ENCODE data around the gene EDA. TPM values are rescaled to one million over a fixed set of nuclear protein-coding genes. Genes with fewer than 3 reads are reported as not detected.

The EDA gene
- total and polyA plus RNA-seq, 2 donors (not counting 1 experiment from before 2014, with no cell fraction given), result 0.04 to 1.2 TPM

GRCh38 chrX:70062076-70062475 lies 446.2 kb downstream of the EDA start, which contains the start of gene OTUD6A:
TSS of gene OTUD6A (plus strand) at chrX:70062457. CDS start at chrX:70062525, 68 bp downstream.
- ChIA-PET POLR2A (no interaction called here), CTCF (no interaction called here)
- Histone ChIP-seq H3K27me3 (replicated peaks in 1 of 4; ENCODE audit: control extremely low read depth in 1 of 4, control insufficient read depth in 3 of 4, insufficient read depth in 4 of 4, low read length in 3 of 4) (no peaks in the 10 kb centered on the region), H3K4me1 (ENCODE audit: control insufficient read depth in 2 of 2, insufficient read depth in 2 of 2, low read length in 2 of 2) (no peaks in the 10 kb centered on the region), H3K79me2 (ENCODE audit: control insufficient read depth, insufficient read depth, low read length) (no peaks in the 10 kb centered on the region), H3K36me3 (replicated peaks in 1 of 2; ENCODE audit: control extremely low read depth in 1 of 2, control insufficient read depth in 1 of 2, extremely low read depth in 1 of 2, insufficient read depth in 2 of 2, low read length in 1 of 2) (no peaks in the 10 kb centered on the region), H3K4me3 (ENCODE audit: control extremely low read depth in 1 of 5, extremely low read depth in 1 of 5, insufficient read depth in 1 of 5, low read depth in 2 of 5, low read length in 4 of 5) (no peak within 1 kb of the TSS), H4K20me1 (ENCODE audit: control insufficient read depth, insufficient read depth, low read length, poor library complexity, severe bottlenecking) (no peaks in the 10 kb centered on the region), H3K9me3 (ENCODE audit: control extremely low read depth in 1 of 3, control insufficient read depth in 2 of 3, insufficient read depth in 1 of 3, low read length in 2 of 3) (no peaks in the 10 kb centered on the region), H3K9ac (ENCODE audit: low read length) (no peak within 1 kb of the TSS), H2AFZ (ENCODE audit: insufficient read depth, low read depth, low read length, poor library complexity, severe bottlenecking) (no peak within 1 kb of the TSS), H3K4me2 (replicated peaks; ENCODE audit: low read depth, low read length, poor library complexity, severe bottlenecking) (no peak within 1 kb of the TSS), H3K27ac (ENCODE audit: low read length in 2 of 2) (no peak within 1 kb of the TSS)
- Mint-ChIP-seq H3K27ac (no peak within 1 kb of the TSS), H3K4me3 (no peak within 1 kb of the TSS), H3K4me1 (no peaks in the 10 kb centered on the region), H3K9me3 (ENCODE audit: insufficient read depth) (no peaks in the 10 kb centered on the region), H3K27me3 (peaks cover 5% of the 10 kb centered on the region)
- intact Hi-C loops (cut with micrococcal nuclease), result no loop called here
- ATAC-seq (ENCODE audit: low read depth), result no peak
- DNase-seq, result no peak
- no peak for TF ChIP-seq EZH2 (IDR thresholded peaks at IDR 0.05; ENCODE audit: borderline replicate concordance, insufficient read depth, low read depth, low read length, poor library complexity, severe bottlenecking)
- TF ChIP-seq, protein P1, sequence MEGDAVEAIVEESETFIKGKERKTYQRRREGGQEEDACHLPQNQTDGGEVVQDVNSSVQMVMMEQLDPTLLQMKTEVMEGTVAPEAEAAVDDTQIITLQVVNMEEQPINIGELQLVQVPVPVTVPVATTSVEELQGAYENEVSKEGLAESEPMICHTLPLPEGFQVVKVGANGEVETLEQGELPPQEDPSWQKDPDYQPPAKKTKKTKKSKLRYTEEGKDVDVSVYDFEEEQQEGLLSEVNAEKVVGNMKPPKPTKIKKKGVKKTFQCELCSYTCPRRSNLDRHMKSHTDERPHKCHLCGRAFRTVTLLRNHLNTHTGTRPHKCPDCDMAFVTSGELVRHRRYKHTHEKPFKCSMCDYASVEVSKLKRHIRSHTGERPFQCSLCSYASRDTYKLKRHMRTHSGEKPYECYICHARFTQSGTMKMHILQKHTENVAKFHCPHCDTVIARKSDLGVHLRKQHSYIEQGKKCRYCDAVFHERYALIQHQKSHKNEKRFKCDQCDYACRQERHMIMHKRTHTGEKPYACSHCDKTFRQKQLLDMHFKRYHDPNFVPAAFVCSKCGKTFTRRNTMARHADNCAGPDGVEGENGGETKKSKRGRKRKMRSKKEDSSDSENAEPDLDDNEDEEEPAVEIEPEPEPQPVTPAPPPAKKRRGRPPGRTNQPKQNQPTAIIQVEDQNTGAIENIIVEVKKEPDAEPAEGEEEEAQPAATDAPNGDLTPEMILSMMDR (IDR thresholded peaks at IDR 0.05), result no peak
- WGBS (ENCODE audit: insufficient coverage), result 92% methylated on average over 11 of the region's 14 CpGs

DNA sequence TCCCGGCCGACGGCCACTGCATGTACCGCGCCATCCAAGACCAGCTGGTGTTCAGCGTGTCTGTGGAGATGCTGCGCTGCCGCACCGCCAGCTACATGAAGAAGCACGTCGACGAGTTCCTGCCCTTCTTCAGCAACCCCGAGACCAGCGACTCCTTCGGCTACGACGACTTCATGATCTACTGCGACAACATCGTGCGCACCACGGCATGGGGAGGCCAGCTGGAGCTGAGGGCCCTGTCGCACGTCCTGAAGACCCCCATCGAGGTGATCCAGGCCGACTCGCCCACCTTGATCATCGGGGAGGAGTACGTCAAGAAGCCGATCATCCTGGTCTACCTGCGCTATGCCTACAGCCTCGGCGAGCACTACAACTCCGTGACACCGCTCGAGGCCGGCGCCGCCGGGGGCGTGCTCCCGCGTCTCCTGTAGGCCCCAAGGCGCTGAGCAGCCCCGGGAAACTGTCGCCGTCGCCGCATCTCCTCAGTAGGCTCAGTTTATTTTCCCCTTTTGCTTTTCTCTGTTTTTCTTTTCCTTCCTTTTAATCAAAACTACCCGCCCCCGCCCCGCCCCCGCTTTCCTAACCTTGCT lies 447.1 kb downstream of the EDA start:
- no peaks in the 10 kb centered on the region for H4K20me1 ChIP-seq (ENCODE audit: control insufficient read depth, insufficient read depth, low read length, poor library complexity, severe bottlenecking)
- H3K4me3 ChIP-seq (ENCODE audit: control extremely low read depth in 1 of 5, extremely low read depth in 1 of 5, insufficient read depth in 1 of 5, low read depth in 2 of 5, low read length in 4 of 5), result no peak overlapping the region
- no peaks in the 10 kb centered on the region for H3K27me3 ChIP-seq (replicated peaks in 1 of 4; ENCODE audit: control extremely low read depth in 1 of 4, control insufficient read depth in 3 of 4, insufficient read depth in 4 of 4, low read length in 3 of 4)
- H3K9me3 ChIP-seq (ENCODE audit: control extremely low read depth in 1 of 3, control insufficient read depth in 2 of 3, insufficient read depth in 1 of 3, low read length in 2 of 3), result no peaks in the 10 kb centered on the region
- Mint-ChIP-seq H3K4me3 (no peak overlapping the region), H3K4me1 (no peaks in the 10 kb centered on the region), H3K27me3 (peaks cover 5% of the 10 kb centered on the region), H3K9me3 (ENCODE audit: insufficient read depth) (no peaks in the 10 kb centered on the region), H3K27ac (no peak overlapping the region)
- no peak overlapping the region for H3K9ac ChIP-seq (ENCODE audit: low read length)
- no peaks in the 10 kb centered on the region for H3K79me2 ChIP-seq (ENCODE audit: control insufficient read depth, insufficient read depth, low read length)
- ATAC-seq (ENCODE audit: low read depth) (no peak), DNase-seq (no peak)
- TF ChIP-seq, protein P1 (IDR thresholded peaks at IDR 0.05), result no peak
- TF ChIP-seq EZH2 (IDR thresholded peaks at IDR 0.05; ENCODE audit: borderline replicate concordance, insufficient read depth, low read depth, low read length, poor library complexity, severe bottlenecking), result no peak
- H3K27ac ChIP-seq (ENCODE audit: low read length in 2 of 2), result no peak overlapping the region
- ChIA-PET POLR2A (no interaction called here), CTCF (no interaction called here)
- H3K4me2 ChIP-seq (replicated peaks; ENCODE audit: low read depth, low read length, poor library complexity, severe bottlenecking), result no peak overlapping the region
- intact Hi-C loops (cut with micrococcal nuclease), result no loop called here
- 95% methylated on average over 43 of the region's 52 CpGs for WGBS (ENCODE audit: insufficient coverage)
- no peaks in the 10 kb centered on the region for H3K4me1 ChIP-seq (ENCODE audit: control insufficient read depth in 2 of 2, insufficient read depth in 2 of 2, low read length in 2 of 2)
- no peaks in the 10 kb centered on the region for H3K36me3 ChIP-seq (replicated peaks in 1 of 2; ENCODE audit: control extremely low read depth in 1 of 2, control insufficient read depth in 1 of 2, extremely low read depth in 1 of 2, insufficient read depth in 2 of 2, low read length in 1 of 2)
- H2AFZ ChIP-seq (ENCODE audit: insufficient read depth, low read depth, low read length, poor library complexity, severe bottlenecking), result no peak overlapping the region
